NCI-H1105 treated with DMSO at 0.1 percent for 48 hours (cell line): Measurements from ENCODE around the gene RPS8.
"Not testable (repeated sequence)": the region's sequence is repeated elsewhere in the genome, so short reads cannot be mapped to it uniquely, and the experiment has no call there.

Source experiments
- DNase-seq: peaks from one replicate; lab custom pipeline; 2025; lab: John Stamatoyannopoulos, UW

RPS8 gene

GRCh38 chr1:44780583-44781121 lies 5.3 kb downstream of the RPS8 start:
- DNase-seq = no peak

DNA sequence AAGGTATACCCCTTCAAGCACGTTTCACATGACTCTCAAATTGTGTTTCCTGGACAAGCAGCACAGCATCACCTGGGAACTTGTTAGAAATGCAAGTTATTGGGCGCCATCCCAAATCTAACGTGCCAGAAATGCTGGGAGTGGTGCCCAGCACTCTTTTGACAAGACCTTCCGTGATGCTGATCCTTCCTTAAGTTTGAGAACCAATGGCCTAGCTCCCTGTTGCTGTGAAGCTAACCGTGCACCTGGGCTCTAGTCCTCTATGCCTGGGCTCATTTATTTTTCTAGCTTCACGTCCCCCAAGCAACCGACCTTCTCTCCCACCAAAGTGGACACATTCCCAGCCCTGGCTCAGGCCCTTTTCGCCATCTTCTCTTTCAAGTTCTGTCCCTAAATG lies 8.4 kb downstream of the RPS8 start:
- DNase-seq = no peak

GRCh38 chr1:44784094-44785028 lies 9.0 kb downstream of the RPS8 start:
- DNase-seq = no peak

- DNase-seq = no peak
Observed at GRCh38 chr1:44785029-44785380, 9.7 kb downstream of the RPS8 start.

- DNase-seq = no peak
Observed at GRCh38 chr1:44785501-44786137, 10.3 kb downstream of the RPS8 start.

DNA sequence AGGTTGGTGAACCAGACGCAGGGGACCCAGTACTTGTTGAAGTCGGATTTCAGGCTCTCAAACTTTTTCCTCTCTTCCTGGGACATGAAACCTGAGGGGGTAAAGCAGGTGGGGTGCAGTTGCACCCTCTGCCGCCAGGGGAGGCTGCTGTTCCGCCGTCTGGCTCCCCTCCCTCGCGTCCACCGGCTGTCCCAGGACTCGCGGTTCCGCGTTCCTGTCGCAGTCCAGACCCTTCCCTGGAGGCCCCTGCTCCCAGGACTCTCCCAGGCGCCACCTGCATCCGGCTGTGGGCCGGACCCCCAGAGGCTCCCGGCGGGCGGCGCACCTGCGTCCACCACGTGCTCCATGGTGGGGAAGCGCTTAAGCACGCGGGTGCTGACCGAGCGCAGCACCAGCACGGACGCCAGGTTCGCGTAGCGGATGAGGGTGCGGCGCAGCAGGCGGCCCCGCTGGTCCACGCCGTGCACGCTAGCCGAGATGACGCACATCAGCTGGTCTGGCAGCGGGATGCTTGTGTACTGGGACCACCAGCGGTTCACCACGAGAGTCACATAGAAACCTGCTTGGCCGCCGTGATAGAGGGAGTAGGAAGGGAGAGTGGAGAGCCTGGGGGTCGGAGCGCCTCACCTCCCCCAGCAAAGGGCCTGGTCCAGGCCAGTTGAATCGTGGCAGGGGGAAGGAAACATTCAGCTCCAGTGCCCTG lies 10.9 kb downstream of the RPS8 start:
- no peak for DNase-seq

GRCh38 chr1:44786841-44787426 lies 11.6 kb downstream of the RPS8 start:
- no peak for DNase-seq

- no peak for DNase-seq
Observed at GRCh38 chr1:44787506-44787905, 12.2 kb downstream of the RPS8 start.

DNA sequence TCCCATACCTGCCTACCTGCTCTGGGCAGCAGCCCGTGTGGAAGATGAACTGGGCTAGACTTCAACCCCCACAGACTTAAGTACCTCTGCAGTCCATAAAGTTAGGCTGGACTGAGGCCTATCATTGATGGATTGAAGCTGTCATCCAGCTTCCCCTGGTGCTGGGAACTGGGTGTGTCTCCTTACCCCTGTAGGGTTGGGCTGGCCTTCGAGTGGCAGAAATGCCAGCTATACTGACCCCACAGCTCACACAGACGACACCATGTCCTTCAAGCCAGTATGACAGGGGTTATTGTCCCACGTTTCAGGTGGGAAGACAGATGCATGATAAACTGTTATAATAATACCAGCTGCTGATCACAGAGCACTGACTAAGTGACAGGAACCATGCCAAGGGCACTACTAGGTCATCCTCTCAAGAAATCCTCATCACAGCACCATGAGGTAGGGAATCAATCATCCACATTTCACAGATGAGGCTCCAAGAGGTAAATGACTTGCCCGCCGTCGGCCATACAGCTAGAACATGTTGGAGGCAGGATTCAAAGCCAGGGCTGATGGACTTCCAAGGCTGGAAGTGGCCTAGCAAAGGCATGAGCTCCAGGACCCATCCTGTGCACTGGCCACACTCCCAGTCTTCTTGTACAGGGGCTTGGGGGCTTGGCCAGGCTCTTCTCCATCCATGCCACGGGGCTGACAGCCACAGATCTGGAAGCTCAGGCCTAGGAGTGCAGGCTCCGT lies 12.9 kb downstream of the RPS8 start, which contains the start of gene BEST4:
Gene BEST4 (minus strand): TSS at position 51 of the 741 bp plus-strand sequence. CDS start 465 bp downstream, outside the sequence.
- no peak for DNase-seq

DNA sequence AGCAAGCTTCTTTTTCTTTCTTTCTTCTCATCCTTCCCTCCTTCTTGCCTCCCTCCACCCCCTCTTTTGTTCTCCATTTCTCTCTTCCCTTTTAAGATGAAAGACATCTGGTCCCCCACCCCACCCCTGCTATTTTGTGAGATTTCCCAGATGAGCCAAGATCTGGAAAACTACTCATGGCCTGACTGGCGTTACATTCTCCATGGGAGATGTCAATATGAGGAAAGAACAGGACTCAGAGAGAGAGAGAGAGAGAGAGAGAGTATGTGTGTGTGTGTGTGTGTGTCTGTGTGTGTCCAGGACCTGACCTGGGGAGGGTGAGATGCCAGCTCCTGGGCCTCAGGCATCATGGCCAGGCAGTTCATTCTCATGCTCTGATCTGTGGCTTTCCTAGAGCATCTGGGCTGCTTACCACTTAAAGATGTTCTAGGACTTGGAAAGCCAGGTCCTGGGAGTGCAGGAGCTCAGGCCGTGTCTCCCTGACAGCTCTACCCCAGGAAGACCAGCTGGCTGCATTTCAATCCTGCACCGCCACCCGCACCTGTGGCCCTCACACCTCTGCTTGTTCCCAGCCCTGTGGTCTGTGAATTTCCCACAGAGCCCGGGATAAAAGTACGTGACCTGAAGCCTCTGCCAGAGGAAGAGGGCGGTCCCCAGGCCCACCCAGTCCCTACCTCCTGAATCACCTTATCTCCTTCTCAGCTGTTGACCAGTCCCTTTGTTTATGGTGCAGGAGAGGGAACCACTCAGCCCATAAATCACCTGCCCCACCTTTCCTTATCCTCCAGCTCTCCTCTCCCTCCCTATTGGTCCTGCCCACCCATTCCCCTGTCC lies 15.8 kb downstream of the RPS8 start:
- no peak for DNase-seq

GRCh38 chr1:44792736-44793502 lies 17.6 kb downstream of the RPS8 start:
- DNase-seq = no peak

DNA sequence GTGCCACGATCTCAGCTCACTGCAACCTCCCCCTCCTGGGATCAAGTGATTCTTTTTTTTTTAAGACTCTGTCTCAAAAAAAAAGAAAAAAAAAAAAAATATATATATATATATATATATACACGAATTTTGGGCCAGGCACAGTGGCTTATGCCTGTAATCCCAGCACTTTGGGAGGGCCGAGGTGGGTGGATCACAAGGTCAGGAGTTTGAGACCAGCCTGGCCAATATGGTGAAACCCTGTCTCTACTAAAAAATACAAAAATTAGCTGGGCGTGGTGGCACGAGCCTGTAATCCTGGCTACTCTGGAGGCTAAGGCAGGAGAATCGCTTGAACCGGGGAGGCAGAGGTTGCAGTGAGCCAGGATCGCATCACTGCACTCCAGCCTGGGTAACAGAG lies 22.5 kb downstream of the RPS8 start:
- DNase-seq = not testable (repeated sequence)

DNA sequence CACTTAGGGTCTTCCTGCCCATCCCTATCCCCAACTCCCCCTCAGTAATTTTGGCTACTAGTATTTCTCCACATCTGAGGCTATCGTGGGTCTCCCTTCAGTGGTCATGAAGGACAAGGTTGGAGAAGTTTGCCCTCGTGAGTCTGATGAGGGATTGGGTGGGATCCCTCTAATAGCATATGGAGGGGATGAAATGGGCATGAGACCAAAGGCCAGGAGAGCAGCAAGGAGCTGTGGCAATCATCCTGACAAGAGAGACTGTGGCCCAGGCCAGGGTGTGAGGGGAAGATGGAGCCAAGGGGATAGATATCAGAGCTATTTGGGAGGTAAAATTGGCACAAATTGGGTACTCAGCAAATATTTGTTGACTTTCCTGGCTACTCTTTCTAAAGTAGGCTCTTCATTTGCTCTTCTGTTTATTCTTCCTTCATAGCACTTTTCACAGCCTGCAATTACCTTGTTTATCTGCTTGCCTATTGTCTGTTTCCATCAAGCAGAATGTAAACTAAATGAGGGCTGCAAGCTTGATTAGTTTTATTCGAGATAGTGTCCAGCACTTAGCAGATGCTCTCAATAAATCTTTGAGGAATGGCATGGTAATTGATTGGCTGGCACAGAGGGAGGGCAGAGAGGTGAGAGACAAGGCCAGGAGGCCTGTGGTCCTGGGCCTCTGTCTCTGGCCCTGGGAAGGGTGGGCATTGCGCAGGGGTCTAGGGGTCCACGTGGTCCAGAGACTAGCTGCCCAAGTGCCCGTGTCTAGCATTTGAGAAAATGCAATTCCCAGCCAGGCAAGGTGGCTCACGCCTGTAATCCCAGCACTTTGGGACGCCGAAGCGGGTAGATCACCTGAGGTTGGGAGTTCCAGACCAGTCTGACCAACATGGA lies 23.4 kb downstream of the RPS8 start:
- DNase-seq = peak; percentile 54

DNA sequence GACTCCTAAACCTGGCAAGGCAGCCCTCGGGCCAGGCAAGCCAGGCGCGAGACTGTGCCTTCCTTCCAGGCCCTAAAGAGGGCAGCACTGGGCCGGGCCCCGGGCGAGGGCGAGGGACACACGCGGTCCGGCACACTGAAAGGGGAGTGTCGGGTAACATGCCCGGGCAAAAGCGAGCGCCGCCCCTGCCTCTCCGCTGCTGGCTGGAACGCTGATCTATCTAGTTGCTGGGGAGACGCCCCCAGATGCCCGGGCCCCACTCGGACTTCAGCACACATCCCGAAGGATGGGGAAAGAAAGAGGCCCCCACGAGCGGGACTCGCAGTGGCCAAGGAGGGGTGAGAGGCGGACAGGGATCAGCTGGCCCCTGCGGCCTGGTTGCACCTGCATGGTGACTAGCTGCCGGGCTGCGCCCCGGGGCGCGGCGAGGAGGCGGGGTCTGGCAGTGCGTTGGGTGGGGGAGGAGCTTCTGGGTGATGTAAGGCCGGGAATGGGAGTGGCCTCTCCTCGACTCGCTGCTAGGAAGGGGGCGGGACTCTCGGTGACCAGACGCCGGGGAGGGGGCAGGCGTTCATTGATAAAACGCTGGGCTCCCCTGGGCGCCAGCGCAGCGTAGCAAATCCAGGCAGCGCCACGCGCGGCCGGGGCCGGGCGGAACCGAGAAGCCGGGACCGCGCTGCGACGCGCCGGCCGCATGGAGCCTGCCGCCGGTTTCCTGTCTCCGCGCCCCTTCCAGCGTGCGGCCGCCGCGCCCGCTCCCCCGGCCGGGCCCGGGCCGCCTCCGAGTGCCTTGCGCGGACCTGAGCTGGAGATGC lies 24.6 kb downstream of the RPS8 start, which contains the start of gene PLK3:
Gene PLK3 (plus strand): TSS at position 608 of the 815 bp plus-strand sequence. CDS start 87 bp downstream, at position 695.
- peak; percentile 97 for DNase-seq

- DNase-seq = no peak
Observed at GRCh38 chr1:44801491-44802305, 26.4 kb downstream of the RPS8 start.

DNA sequence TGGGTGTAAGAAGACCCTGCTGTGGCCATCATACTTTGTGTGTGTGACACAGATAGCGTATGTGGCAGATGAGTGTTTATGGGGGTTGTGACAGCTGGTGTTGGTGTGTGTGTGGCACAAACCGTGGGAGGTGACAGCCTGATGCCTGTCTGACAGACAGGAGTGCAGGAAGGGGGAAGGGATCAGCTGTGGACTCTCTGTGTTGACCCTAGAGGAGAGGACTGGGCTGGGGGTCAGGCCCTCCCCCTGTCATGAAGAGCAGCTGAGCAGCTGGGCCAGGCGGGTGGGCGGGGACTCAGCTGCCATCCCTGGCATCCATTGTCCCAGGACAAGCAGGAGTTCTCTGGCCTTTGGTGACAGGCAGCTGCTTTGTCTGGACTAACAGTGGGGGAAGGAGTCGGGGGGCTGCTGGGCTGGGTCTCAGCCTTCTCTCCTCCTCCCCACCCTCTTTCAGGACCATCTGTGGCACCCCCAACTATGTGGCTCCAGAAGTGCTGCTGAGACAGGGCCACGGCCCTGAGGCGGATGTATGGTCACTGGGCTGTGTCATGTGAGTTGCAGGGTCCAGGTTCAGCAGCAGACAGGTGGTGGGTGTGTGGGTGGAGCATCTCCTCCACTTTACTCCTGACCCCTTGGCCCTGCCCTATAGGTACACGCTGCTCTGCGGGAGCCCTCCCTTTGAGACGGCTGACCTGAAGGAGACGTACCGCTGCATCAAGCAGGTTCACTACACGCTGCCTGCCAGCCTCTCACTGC lies 27.1 kb downstream of the RPS8 start:
- DNase-seq = no peak
